Large intestine (tissue), 3 donors: ENCODE measurements around the gene WHRN. TPM values are rescaled to one million over a fixed set of nuclear protein-coding genes. Genes with fewer than 3 reads are reported as not detected.

Source experiments
- DNase-seq, 2 donors: peaks; one replicate each; pipeline versions ENCODE4 v3.0.0 to v3.0.0-alpha.2; 2013
- H3K27ac ChIP-seq: one replicate; pipeline ENCODE4 v1.5.1; 2013; ENCODE audit warnings: low read length
- H3K27me3 ChIP-seq: 2 replicates; pipeline ENCODE4 v1.6.1; 2013; ENCODE audit warnings: low read length; ENCODE audit not compliant: control insufficient read depth, insufficient read depth
- H3K36me3 ChIP-seq: 2 replicates; pipeline ENCODE4 v1.6.1; 2013; ENCODE audit warnings: low read length; ENCODE audit not compliant: control insufficient read depth, insufficient read depth
- H3K4me1 ChIP-seq: one replicate; pipeline ENCODE4 v1.6.1; 2013; ENCODE audit warnings: low read length; ENCODE audit not compliant: control insufficient read depth, insufficient read depth
- H3K4me3 ChIP-seq: one replicate; pipeline ENCODE4 v1.5.1; 2013; ENCODE audit warnings: low read length
- H3K9me3 ChIP-seq: one replicate; pipeline ENCODE4 v1.6.1; 2013; ENCODE audit warnings: mild to moderate bottlenecking, low read depth, low read length, moderate library complexity; ENCODE audit not compliant: control insufficient read depth
- WGBS: methylation state at CpG from one replicate; pipeline ENCODE4 v1.1.5; 2013; ENCODE audit warnings: low lambda C conversion rate; ENCODE audit not compliant: insufficient coverage; 5-methylcytosine and 5-hydroxymethylcytosine counted together
- polyA plus RNA-seq: library from polyadenylated mRNA; unstranded; fragments of 120-200 nt; gene quantifications from one replicate; pipeline ENCODE4 v1.2.1, GENCODE V29; 2013

WHRN gene
- polyA plus RNA-seq, 1 donor = 10.2 TPM

DNA sequence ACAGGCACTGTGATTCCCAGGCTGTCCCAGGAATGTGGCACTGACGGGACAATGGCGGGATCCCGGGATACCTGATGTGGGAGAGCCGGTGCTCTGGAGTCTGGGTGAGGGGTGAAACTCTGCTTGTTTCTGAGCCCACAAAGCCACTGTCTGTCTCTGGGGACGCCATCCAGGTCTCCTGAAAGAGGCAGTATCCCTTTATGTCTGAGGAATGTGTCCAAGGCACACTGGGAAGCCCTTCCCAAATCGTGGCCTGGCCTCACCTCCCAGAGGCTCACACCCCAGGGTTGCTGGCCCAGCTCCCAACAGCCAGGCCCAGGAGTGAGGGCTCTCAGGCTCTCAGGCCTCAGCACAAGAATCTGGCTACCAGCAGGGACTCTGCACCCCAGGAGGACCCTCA is 148.5 kb downstream of the WHRN start:
- Histone ChIP-seq H3K4me1 (no peaks in the 10 kb centered on the region), H3K27me3 (no peaks in the 10 kb centered on the region), H3K9me3 (no peaks in the 10 kb centered on the region), H3K4me3 (no peak overlapping the region), H3K36me3 (peaks cover 67% of the 10 kb centered on the region), H3K27ac (no peak overlapping the region)
- no peak for DNase-seq
- WGBS = no CpG with 5 or more reads among the region's 6 CpGs

DNA sequence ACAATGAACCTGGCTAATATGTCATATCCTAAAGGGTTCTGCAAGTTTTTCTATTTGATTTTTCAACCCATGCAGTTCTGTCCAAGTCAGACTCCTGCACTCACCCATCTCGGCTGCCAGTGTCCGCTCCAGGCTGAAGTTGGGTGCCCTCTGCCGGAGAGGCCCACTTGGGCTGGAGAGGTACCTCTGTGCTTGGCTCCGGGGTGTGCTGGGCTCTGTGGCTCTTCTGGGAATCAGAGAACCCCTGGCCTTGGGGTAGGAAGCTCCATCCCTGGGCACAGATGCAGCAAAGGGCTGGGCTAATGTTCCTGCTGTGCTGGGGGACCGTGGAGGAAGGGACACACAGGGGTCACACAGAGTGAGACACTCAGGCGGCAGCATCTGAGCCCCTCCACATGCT is 149.5 kb downstream of the WHRN start:
- no peak for DNase-seq

More for the DNA sequence above, 149.5 kb downstream of the WHRN start:
- peaks cover 64% of the 10 kb centered on the region for H3K36me3 ChIP-seq
- no peaks in the 10 kb centered on the region for H3K4me1 ChIP-seq
- no CpG with 5 or more reads among the region's 6 CpGs for WGBS
- no peak overlapping the region for H3K4me3 ChIP-seq
- no peaks in the 10 kb centered on the region for H3K27me3 ChIP-seq
- H3K9me3 ChIP-seq = no peaks in the 10 kb centered on the region
- H3K27ac ChIP-seq = no peak overlapping the region

Other genes with a start within 250 kb of the WHRN start
- 0.09 TPM for gene ORM1, start 182.4 kb downstream of the WHRN start, polyA plus RNA-seq
- not detected for gene ORM2, start 175.6 kb downstream of the WHRN start, polyA plus RNA-seq
- gene AKNA, start 117.5 kb downstream of the WHRN start, polyA plus RNA-seq = 12.0 TPM
- gene ATP6V1G1, start 82.3 kb upstream of the WHRN start, polyA plus RNA-seq = 148 TPM
- gene TMEM268, start 105.8 kb upstream of the WHRN start, polyA plus RNA-seq = 6.5 TPM
- not detected for gene TEX53, start 152.3 kb upstream of the WHRN start, polyA plus RNA-seq
- gene TEX48, start 176.7 kb upstream of the WHRN start, polyA plus RNA-seq = not detected